ENCODE data around the gene AKR1B15.

AKR1B15 gene

GRCh38 chr7:134530460-134530859, 18.4 kb upstream of the AKR1B15 start:
- in situ Hi-C loops (cut with MboI; ENCODE audit: low pct_unique_long_range_greater_than_20kb, low sequenced_read_pairs, unreplicated experiment), result no loop called here
- DNase-seq (ENCODE audit: low spot score), result no peak
- TF ChIP-seq CTCF (IDR thresholded peaks at IDR 0.05; ENCODE audit: extremely low read depth, insufficient read depth, missing control alignments), result no peak

GRCh38 chr7:134532180-134532953, 16.5 kb upstream of the AKR1B15 start:
- no peak for DNase-seq (ENCODE audit: low spot score)
- in situ Hi-C loops (cut with MboI; ENCODE audit: low pct_unique_long_range_greater_than_20kb, low sequenced_read_pairs, unreplicated experiment), result no loop called here
- TF ChIP-seq CTCF (IDR thresholded peaks at IDR 0.05; ENCODE audit: extremely low read depth, insufficient read depth, missing control alignments), result no peak

GRCh38 chr7:134532954-134533218, 16.0 kb upstream of the AKR1B15 start:
- in situ Hi-C loops (cut with MboI; ENCODE audit: low pct_unique_long_range_greater_than_20kb, low sequenced_read_pairs, unreplicated experiment), result no loop called here
- TF ChIP-seq CTCF (IDR thresholded peaks at IDR 0.05; ENCODE audit: extremely low read depth, insufficient read depth, missing control alignments), result no peak
- no peak for DNase-seq (ENCODE audit: low spot score)

- DNase-seq (ENCODE audit: low spot score), result no peak
- TF ChIP-seq CTCF (IDR thresholded peaks at IDR 0.05; ENCODE audit: extremely low read depth, insufficient read depth, missing control alignments), result no peak
- in situ Hi-C loops (cut with MboI; ENCODE audit: low pct_unique_long_range_greater_than_20kb, low sequenced_read_pairs, unreplicated experiment), result no loop called here
Observed at GRCh38 chr7:134533288-134533771, 15.6 kb upstream of the AKR1B15 start.

GRCh38 chr7:134534633-134535032, 14.3 kb upstream of the AKR1B15 start:
- no peak for TF ChIP-seq CTCF (IDR thresholded peaks at IDR 0.05; ENCODE audit: extremely low read depth, insufficient read depth, missing control alignments)
- in situ Hi-C loops (cut with MboI; ENCODE audit: low pct_unique_long_range_greater_than_20kb, low sequenced_read_pairs, unreplicated experiment), result no loop called here
- no peak for DNase-seq (ENCODE audit: low spot score)

- no peak for TF ChIP-seq CTCF (IDR thresholded peaks at IDR 0.05; ENCODE audit: extremely low read depth, insufficient read depth, missing control alignments)
- in situ Hi-C loops (cut with MboI; ENCODE audit: low pct_unique_long_range_greater_than_20kb, low sequenced_read_pairs, unreplicated experiment), result no loop called here
- no peak for DNase-seq (ENCODE audit: low spot score)
Observed at GRCh38 chr7:134535272-134535918, 13.5 kb upstream of the AKR1B15 start.
